DOHH2 (cell line): Measurements from ENCODE around the gene ZSCAN12.

Experiments
- H3F3A ChIP-seq: fragments of 200-600 bp; sonication (generic), shearing (Covaris generic); 2 replicates; pipeline ENCODE4 v1.6.0; 2016; ENCODE audit warnings: antibody characterized with exemption, mild to moderate bottlenecking; ENCODE audit not compliant: control insufficient read depth, insufficient read depth
- H3K27ac ChIP-seq: fragments of 200-600 bp; sonication (generic); 2 replicates; pipeline ENCODE4 v1.5.1; 2014; ENCODE audit warnings: low read depth, mild to moderate bottlenecking, low read length, moderate library complexity
- H3K27me3 ChIP-seq: fragments of 200-600 bp; sonication (generic); 2 replicates; pipeline ENCODE4 v1.6.1; 2014; ENCODE audit warnings: mild to moderate bottlenecking, low read length, mixed read lengths; ENCODE audit not compliant: control insufficient read depth
- H3K36me3 ChIP-seq: fragments of 200-600 bp; sonication (generic); 2 replicates; pipeline ENCODE4 v1.6.1; 2014; ENCODE audit warnings: mild to moderate bottlenecking, low read length, moderate library complexity, mixed read lengths; ENCODE audit not compliant: control insufficient read depth
- H3K4me1 ChIP-seq: fragments of 200-600 bp; sonication (generic); 2 replicates; pipeline ENCODE4 v1.6.1; 2014; ENCODE audit warnings: mild to moderate bottlenecking, low read length, mixed read lengths; ENCODE audit not compliant: control insufficient read depth
- H3K4me2 ChIP-seq: fragments of 200-600 bp; sonication (generic); 2 replicates; pipeline ENCODE4 v1.6.0; 2014; ENCODE audit warnings: mild to moderate bottlenecking, low read length, moderate library complexity
- H3K4me3 ChIP-seq: fragments of 200-600 bp; sonication (generic); 2 replicates; pipeline ENCODE4 v1.5.1; 2014; ENCODE audit warnings: mild to moderate bottlenecking, low read length, mixed read lengths
- H3K79me2 ChIP-seq: fragments of 200-600 bp; sonication (generic); 2 replicates; pipeline ENCODE4 v1.6.1; 2014; ENCODE audit warnings: mild to moderate bottlenecking, low read length, mixed read lengths; ENCODE audit not compliant: control insufficient read depth
- H3K9me2 ChIP-seq: fragments of 200-600 bp; sonication (generic); replicated peaks from 2 replicates; pipeline ENCODE4 v1.6.1; 2014; ENCODE audit warnings: mild to moderate bottlenecking, low read length, mixed read lengths; ENCODE audit not compliant: control insufficient read depth
- H3K9me3 ChIP-seq: fragments of 200-600 bp; sonication (generic); 2 replicates; pipeline ENCODE4 v1.6.1; 2014; ENCODE audit warnings: antibody characterized with exemption, low read length, mixed read lengths; ENCODE audit not compliant: control insufficient read depth, insufficient read depth
- H4K20me1 ChIP-seq: fragments of 200-600 bp; sonication (generic); 2 replicates; pipeline ENCODE4 v1.6.0; 2014; ENCODE audit warnings: low read depth, mild to moderate bottlenecking, antibody characterized with exemption, low read length, moderate library complexity; ENCODE audit not compliant: control insufficient read depth, insufficient read depth
- CTCF ChIP-seq: fragments of 200-600 bp; sonication (generic); IDR thresholded peaks from one replicate; pipeline ENCODE4 v1.5.1; 2014; ENCODE audit warnings: antibody characterized with exemption, mild to moderate bottlenecking, low read depth, low read length; ENCODE audit not compliant: poor library complexity, severe bottlenecking
- EZH2phosphoT487 ChIP-seq: fragments of 200-600 bp; sonication (generic); IDR thresholded peaks from 2 replicates; pipeline ENCODE4 v1.6.1; 2017; ENCODE audit warnings: borderline replicate concordance, mild to moderate bottlenecking, antibody characterized with exemption, low read length, moderate library complexity, mixed read lengths

The ZSCAN12 gene

GRCh38 chr6:28345201-28345600 lies 54.3 kb downstream of the ZSCAN12 start:
- Histone ChIP-seq H4K20me1 (no peaks in the 10 kb centered on the region), H3K4me1 (peaks cover 3% of the 10 kb centered on the region; the same call in 1 of the 2 replicates)

GRCh38 chr6:28343898-28344677 lies 55.5 kb downstream of the ZSCAN12 start:
- Histone ChIP-seq H3K9me2 (no peaks in the 10 kb centered on the region), H3K4me1 (no peaks in the 10 kb centered on the region), H3K9me3 (peaks cover 20% of the 10 kb centered on the region), H3K4me2 (no peak overlapping the region), H3K4me3 (no peak overlapping the region), H3K27me3 (no peaks in the 10 kb centered on the region), H3K79me2 (no peaks in the 10 kb centered on the region), H3F3A (no peaks in the 10 kb centered on the region), H4K20me1 (no peaks in the 10 kb centered on the region), H3K27ac (no peak overlapping the region), H3K36me3 (0 out of 2 replicates have a peak, but pooled peaks cover 5% of the 10 kb centered on the region)
- no peak for TF ChIP-seq EZH2phosphoT487
- TF ChIP-seq CTCF: no peak

More at GRCh38 chr6:28345201-28345600, 54.3 kb downstream of the ZSCAN12 start:
- no peak overlapping the region for H3K4me3 ChIP-seq
- H3K9me2 ChIP-seq: no peaks in the 10 kb centered on the region
- peaks cover 4% of the 10 kb centered on the region for H3K79me2 ChIP-seq
- no peaks in the 10 kb centered on the region for H3K27me3 ChIP-seq
- H3K9me3 ChIP-seq: peaks cover 14% of the 10 kb centered on the region
- no peak overlapping the region for H3K4me2 ChIP-seq
- H3K27ac ChIP-seq: no peak overlapping the region
- TF ChIP-seq CTCF: no peak
- no peak for TF ChIP-seq EZH2phosphoT487
- 0 out of 2 replicates have a peak, but pooled peaks cover under 1% of the 10 kb centered on the region for H3K36me3 ChIP-seq
- no peaks in the 10 kb centered on the region for H3F3A ChIP-seq

- H3K27ac ChIP-seq: no peak overlapping the region
- peaks cover 21% of the 10 kb centered on the region for H3K4me1 ChIP-seq
- H3K79me2 ChIP-seq: no peaks in the 10 kb centered on the region
- no peaks in the 10 kb centered on the region for H4K20me1 ChIP-seq
- no peaks in the 10 kb centered on the region for H3K27me3 ChIP-seq
- peaks cover 9% of the 10 kb centered on the region for H3F3A ChIP-seq
- no peak for TF ChIP-seq CTCF
- TF ChIP-seq EZH2phosphoT487: no peak
- no peak overlapping the region for H3K4me3 ChIP-seq
- H3K9me2 ChIP-seq: no peaks in the 10 kb centered on the region
- no peak overlapping the region for H3K4me2 ChIP-seq
- H3K9me3 ChIP-seq: peaks cover 20% of the 10 kb centered on the region
- H3K36me3 ChIP-seq: 0 out of 2 replicates have a peak, but pooled peaks cover 5% of the 10 kb centered on the region
These were observed 59.0 kb downstream of the ZSCAN12 start for GRCh38 chr6:28340310-28341095.
